ENCODE measurements around the gene FIS1.
"Not testable (repeated sequence)": the region's sequence is repeated elsewhere in the genome, so short reads cannot be mapped to it uniquely, and the experiment has no call there.

The FIS1 gene

GRCh38 chr7:101277155-101277554 is 32.3 kb upstream of the FIS1 start:
- DNase-seq (ENCODE audit: low spot score in 2 of 2) (no peak), ATAC-seq (ENCODE audit: low read depth) (no peak)
- Mint-ChIP-seq H3K9me3 (no peaks in the 10 kb centered on the region), H3K4me1 (peaks cover 2% of the 10 kb centered on the region), H3K36me3 (no peaks in the 10 kb centered on the region), H3K27me3 (peaks cover 28% of the 10 kb centered on the region), H3K27ac (no peak overlapping the region), H3K4me3 (no peak overlapping the region)

GRCh38 chr7:101273206-101273605 is 28.3 kb upstream of the FIS1 start:
- no peak overlapping the region for H3K27ac Mint-ChIP-seq
- H3K36me3 Mint-ChIP-seq, result no peaks in the 10 kb centered on the region
- H3K27me3 Mint-ChIP-seq, result peaks cover 18% of the 10 kb centered on the region
- H3K9me3 Mint-ChIP-seq, result no peaks in the 10 kb centered on the region
- no peak for ATAC-seq (ENCODE audit: low read depth)
- no peak overlapping the region for H3K4me3 Mint-ChIP-seq
- no peak for DNase-seq (ENCODE audit: low spot score in 2 of 2)
- H3K4me1 Mint-ChIP-seq, result no peaks in the 10 kb centered on the region

DNA sequence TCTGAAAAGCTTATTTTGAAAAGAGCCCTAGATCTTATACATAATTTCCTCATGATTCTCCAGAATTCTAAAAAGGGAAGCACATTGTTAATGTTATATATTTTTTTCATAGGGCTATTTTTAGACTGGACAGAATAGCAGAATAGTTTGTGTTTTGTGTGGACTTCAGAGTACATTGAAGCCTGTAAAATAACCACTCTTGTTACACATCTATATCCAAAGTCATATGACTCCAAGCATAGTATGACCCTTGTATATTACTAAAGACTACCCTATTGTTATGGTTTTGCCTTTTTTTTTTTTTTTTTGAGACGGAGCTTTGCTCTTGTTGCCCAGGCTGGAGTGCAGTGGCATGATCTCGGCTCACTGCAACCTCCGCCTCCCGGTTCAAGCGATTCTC is 26.1 kb upstream of the FIS1 start:
- Mint-ChIP-seq H3K4me3 (no peak overlapping the region), H3K27me3 (peaks cover 10% of the 10 kb centered on the region), H3K27ac (no peak overlapping the region), H3K4me1 (no peaks in the 10 kb centered on the region), H3K9me3 (no peaks in the 10 kb centered on the region), H3K36me3 (no peaks in the 10 kb centered on the region)
- DNase-seq (ENCODE audit: low spot score in 2 of 2) (no peak), ATAC-seq (ENCODE audit: low read depth) (no peak)

DNA sequence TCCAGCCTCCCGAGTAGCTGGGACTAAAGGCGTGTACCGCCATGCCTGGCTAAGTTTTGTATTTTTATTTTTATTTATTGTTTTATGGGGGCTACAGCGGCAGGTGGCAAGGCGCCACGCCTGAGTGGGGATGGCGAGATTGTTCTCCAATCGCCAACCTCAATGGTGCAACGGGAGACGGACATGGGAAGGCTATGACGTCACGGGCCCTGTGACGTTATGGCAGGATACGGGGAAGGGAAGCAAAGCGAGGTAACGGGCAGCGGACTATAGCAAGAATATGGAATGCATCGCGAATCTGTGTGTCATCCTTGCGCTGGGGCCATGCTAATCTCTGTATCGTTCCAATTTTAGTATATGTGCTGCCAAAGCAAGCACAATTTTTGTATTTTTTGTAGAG is 24.8 kb upstream of the FIS1 start:
- peaks cover 9% of the 10 kb centered on the region for H3K27me3 Mint-ChIP-seq
- ATAC-seq (ENCODE audit: low read depth) (no peak), DNase-seq (ENCODE audit: low spot score in 2 of 2) (no peak)
- no peak overlapping the region for H3K4me3 Mint-ChIP-seq
- H3K4me1 Mint-ChIP-seq, result no peaks in the 10 kb centered on the region
- H3K36me3 Mint-ChIP-seq, result no peaks in the 10 kb centered on the region
- H3K27ac Mint-ChIP-seq, result no peak overlapping the region
- no peaks in the 10 kb centered on the region for H3K9me3 Mint-ChIP-seq

DNA sequence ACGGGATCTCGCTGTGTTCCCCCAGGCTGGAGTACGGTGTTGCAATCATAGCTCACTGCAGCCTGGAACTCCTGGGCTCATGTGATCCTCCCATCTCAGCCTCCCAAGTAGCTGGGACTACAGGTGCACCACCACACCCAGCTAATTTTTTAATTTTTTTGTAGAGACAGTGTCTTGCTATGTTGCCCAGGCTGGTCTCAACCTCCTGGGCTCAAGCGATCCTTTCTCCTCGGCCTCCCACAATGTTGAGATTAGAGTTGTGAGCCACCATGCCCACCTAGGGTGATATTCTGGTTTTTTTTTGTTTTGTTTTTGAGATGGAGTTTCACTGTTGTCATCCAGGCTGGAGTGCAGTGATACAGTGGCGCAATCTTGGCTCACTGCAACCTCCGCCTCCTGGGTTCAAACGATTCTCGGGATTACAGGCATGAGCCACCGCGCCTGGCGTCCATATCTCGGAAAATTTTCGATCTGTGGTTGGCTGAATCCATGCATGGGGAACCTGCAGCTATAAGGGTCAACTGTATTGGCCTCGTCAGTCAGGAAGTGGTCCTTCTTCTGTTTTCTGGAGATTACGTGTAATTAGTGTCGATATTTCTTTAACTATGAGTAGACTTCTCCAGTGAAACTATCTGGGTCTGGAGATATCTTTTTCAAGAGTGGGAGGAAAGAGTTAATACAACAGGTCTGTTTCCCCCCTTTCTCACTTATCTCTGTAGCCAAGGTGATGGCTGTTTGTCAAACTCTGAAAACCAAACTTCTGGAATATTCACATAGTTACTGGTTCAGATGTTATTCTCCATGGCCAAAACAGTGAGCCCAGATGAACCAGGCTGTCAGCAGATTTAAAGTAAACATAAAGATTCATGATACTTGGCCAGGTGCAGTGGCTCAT is 21.0 kb upstream of the FIS1 start:
- DNase-seq (ENCODE audit: low spot score in 2 of 2) (no peak), ATAC-seq (ENCODE audit: low read depth) (no peak)
- Mint-ChIP-seq H3K4me1 (peaks cover 5% of the 10 kb centered on the region), H3K36me3 (no peaks in the 10 kb centered on the region), H3K9me3 (no peaks in the 10 kb centered on the region), H3K27me3 (peaks cover 5% of the 10 kb centered on the region), H3K27ac (no peak overlapping the region), H3K4me3 (no peak overlapping the region)

- DNase-seq (ENCODE audit: low spot score in 2 of 2); H3K27me3 Mint-ChIP-seq; H3K4me1 Mint-ChIP-seq; H3K9me3 Mint-ChIP-seq; H3K36me3 Mint-ChIP-seq; H3K27ac Mint-ChIP-seq; ATAC-seq (ENCODE audit: low read depth); H3K4me3 Mint-ChIP-seq: not testable (repeated sequence)
These were observed 19.3 kb upstream of the FIS1 start for GRCh38 chr7:101264102-101264706.

- no peaks in the 10 kb centered on the region for H3K9me3 Mint-ChIP-seq
- no peaks in the 10 kb centered on the region for H3K36me3 Mint-ChIP-seq
- no peaks in the 10 kb centered on the region for H3K27me3 Mint-ChIP-seq
- ATAC-seq (ENCODE audit: low read depth), result no peak
- no peak overlapping the region for H3K4me3 Mint-ChIP-seq
- no peak overlapping the region for H3K27ac Mint-ChIP-seq
- no peak for DNase-seq (ENCODE audit: low spot score in 2 of 2)
- no peaks in the 10 kb centered on the region for H3K4me1 Mint-ChIP-seq
These were observed 13.4 kb upstream of the FIS1 start for GRCh38 chr7:101258243-101258731.

DNA sequence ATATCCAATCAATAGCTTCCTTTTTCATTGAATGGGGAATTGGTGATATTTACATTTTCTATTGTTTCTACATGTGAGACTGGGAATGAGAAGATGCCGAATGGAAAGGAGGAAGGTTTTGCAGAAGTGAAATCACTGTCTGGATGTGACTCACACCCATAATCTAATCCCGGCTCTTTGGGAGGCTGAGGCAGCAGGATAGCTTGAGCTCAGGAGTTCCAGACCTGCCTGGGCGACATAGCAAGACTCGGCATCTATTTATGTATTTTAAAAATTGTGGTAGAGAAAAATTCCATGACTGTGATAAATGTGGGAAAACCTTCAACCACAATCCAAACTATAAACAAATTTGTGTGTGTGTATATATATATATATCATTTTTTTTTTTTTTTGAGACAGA is 10.9 kb upstream of the FIS1 start:
- Mint-ChIP-seq H3K27me3 (peaks cover 1% of the 10 kb centered on the region), H3K9me3 (no peaks in the 10 kb centered on the region), H3K4me1 (peaks cover 7% of the 10 kb centered on the region), H3K36me3 (peaks cover 4% of the 10 kb centered on the region), H3K4me3 (no peak overlapping the region), H3K27ac (no peak overlapping the region)
- no peak for ATAC-seq (ENCODE audit: low read depth)
- DNase-seq (ENCODE audit: low spot score in 2 of 2), result no peak

DNA sequence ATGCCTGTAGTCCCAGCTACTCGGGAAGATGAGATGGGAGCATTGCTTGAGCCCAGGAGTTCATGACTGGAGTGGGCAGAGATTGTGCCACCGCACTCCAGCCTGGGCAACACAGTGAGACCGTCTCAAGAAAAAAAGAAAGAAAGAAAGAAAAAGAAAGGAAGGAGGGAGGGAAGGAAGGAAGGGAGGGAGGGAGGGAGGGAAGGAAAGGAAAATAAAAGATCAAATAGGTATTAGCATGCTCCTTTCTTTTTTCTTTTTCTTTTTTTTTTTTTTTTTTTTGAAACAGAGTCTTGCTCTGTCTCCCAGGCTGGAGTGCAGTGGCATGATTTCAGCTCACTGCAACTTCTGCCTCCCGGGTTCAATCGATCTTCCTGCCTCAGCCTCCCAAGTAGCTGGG is 8.3 kb upstream of the FIS1 start:
- H3K4me1 Mint-ChIP-seq, result peaks cover 15% of the 10 kb centered on the region
- H3K36me3 Mint-ChIP-seq; H3K27ac Mint-ChIP-seq; H3K9me3 Mint-ChIP-seq; ATAC-seq (ENCODE audit: low read depth); DNase-seq (ENCODE audit: low spot score in 2 of 2); H3K27me3 Mint-ChIP-seq: not testable (repeated sequence)
- peak overlapping the region; percentile 21 for H3K4me3 Mint-ChIP-seq

DNA sequence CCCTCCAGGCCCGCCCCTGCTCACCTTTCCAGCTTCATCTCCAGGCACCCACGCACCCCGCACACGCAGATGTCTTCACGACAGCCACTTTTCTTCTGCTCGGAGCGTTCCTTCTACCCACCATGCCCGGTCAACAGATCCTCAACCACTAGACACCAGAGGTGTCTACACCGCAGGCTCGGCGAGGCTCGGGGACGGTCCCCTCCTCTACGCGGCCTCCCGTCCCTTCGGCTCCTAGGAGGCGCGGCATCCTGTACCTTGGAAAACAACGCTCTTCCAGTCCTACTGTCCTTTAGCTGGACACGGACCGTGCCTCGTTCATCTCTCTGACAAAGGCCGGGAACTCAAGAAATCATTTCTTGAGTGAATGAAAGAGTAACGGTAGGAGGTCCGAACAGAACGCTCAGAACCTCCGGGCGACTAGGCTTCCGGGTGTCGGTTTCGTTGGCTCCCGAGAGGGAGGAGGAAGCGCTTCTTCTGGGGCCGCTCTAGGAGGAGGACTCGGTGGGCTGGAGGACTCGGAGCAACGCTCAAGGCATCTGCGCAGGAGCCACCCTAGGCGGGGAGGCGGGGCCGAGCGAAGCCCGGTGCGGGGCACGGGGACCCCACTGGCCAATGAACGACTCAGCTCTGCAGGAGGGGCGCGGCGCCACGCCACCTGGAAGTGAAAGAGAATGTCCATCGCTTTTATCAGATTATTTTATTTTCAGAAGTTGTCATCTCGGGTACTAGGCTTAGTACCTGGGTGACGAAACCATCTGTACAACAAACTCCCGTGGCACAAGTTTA is 7.2 kb upstream of the FIS1 start:
- ATAC-seq (ENCODE audit: low read depth), result peak; percentile 97
- H3K9me3 Mint-ChIP-seq, result no peaks in the 10 kb centered on the region

DNA sequence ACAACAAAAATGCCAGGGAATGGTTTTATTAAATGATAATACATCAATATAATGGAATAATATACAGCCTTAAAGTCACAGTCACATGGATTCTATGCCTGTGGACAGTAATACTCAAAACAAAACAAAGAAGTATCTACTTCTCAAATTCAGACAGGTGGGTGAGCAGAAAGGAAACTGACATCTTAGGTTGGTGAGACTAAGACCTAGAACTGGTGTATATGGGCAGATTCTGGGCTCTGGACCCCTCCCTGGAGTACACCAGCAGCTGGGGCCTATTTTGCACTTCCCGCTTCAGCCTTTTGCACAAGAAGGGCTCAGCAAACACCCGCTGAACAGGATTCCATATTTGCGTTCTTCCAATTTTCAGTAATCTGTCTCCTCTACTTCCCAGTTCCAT is 5.4 kb upstream of the FIS1 start:
- Mint-ChIP-seq H3K4me1 (peaks cover 19% of the 10 kb centered on the region), H3K4me3 (peak overlapping the region; percentile 98), H3K36me3 (peaks cover 7% of the 10 kb centered on the region), H3K27me3 (peaks cover 1% of the 10 kb centered on the region), H3K27ac (no peak overlapping the region), H3K9me3 (no peaks in the 10 kb centered on the region)
- no peak for ATAC-seq (ENCODE audit: low read depth)
- no peak for DNase-seq (ENCODE audit: low spot score in 2 of 2)

More for the DNA sequence above, 7.2 kb upstream of the FIS1 start:
- Mint-ChIP-seq H3K4me3 (peak overlapping the region; percentile 98), H3K27me3 (peaks cover 1% of the 10 kb centered on the region), H3K4me1 (peaks cover 19% of the 10 kb centered on the region), H3K27ac (peak overlapping the region; percentile 94), H3K36me3 (peaks cover 7% of the 10 kb centered on the region)
- DNase-seq (ENCODE audit: low spot score in 2 of 2), result peak; percentile 99

- ATAC-seq (ENCODE audit: low read depth), result no peak
- Mint-ChIP-seq H3K27me3 (peaks cover 1% of the 10 kb centered on the region), H3K36me3 (peaks cover 7% of the 10 kb centered on the region), H3K9me3 (no peaks in the 10 kb centered on the region), H3K4me3 (no peak overlapping the region), H3K27ac (no peak overlapping the region), H3K4me1 (peaks cover 22% of the 10 kb centered on the region)
- no peak for DNase-seq (ENCODE audit: low spot score in 2 of 2)
These were observed 3.4 kb upstream of the FIS1 start for GRCh38 chr7:101248276-101248675.

DNA sequence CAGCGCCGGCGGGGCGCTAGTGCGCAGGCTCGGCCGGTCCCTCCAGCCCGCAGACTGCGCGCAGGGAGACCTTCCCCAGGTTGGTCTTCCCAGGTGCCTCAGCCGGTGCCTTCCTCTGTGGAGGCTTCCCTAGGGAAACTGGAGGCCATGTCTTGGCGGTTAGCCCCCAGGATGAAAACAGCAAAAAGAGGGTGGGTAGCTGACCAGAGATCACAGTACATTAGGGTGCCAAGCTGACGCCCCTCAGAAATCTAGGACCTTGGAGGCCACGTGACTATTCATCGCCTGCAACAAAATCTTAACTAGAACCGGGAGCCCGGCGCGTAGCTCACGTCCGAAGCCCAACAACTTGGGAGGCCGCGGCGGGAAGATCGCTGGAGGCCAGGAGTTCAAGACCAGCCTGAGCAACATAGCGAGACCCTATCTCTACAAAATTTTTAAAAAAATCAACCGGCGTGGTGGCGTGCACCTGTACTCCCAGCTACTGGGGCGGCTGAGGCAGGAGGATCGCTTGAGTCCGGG is 327 bp upstream of the FIS1 start:
- peak overlapping the region; percentile 98 for H3K4me3 Mint-ChIP-seq

More for the DNA sequence above, 327 bp upstream of the FIS1 start:
- Mint-ChIP-seq H3K27ac (peak overlapping the region; percentile 94), H3K4me1 (peaks cover 11% of the 10 kb centered on the region), H3K27me3 (no peaks in the 10 kb centered on the region), H3K9me3 (no peaks in the 10 kb centered on the region), H3K36me3 (peaks cover 8% of the 10 kb centered on the region)
- ATAC-seq (ENCODE audit: low read depth), result no peak
- no peak for DNase-seq (ENCODE audit: low spot score in 2 of 2)
